HG02610 (cell line): ENCODE results near the gene PEAK1.
A peak's percentile ranks its signal among the peaks of the same experiment; 100 is the strongest.

Experiments used
- ATAC-seq: cut with Tn5 transposase; IDR thresholded peaks from one replicate; pipeline ENCODE4 v1.9.1; 2021; ENCODE audit warnings: mild to moderate bottlenecking, moderate library complexity; ENCODE audit not compliant: unreplicated experiment

PEAK1 gene

GRCh38 chr15:77419836-77420609, at the start of gene PEAK1:
PEAK1 (minus strand) TSS chr15:77420104; CDS start chr15:77181926, 238,178 bp downstream.
- peak; percentile 96 for ATAC-seq

DNA sequence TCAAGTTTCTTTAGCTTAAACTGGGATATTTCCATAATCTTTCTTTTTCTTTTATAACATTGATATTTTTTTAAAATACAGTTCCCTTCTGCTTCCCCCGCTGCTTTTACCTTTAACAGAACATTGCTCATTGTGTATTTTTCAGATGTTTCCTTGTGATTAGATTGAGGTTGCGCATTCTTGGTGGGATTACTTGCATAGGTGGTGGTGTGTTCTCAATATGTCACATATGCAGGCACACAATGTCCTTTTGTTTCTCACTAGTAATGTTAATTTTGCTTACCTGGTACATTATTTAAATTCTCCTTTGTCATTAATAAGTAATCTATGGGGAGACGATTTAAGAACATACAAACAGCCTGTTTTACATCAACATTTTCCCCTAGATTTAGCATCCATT, 49.0 kb upstream of the PEAK1 start:
- no peak for ATAC-seq

GRCh38 chr15:77466521-77466920, 46.6 kb upstream of the PEAK1 start:
- ATAC-seq = no peak

- no peak for ATAC-seq
Observed at GRCh38 chr15:77464129-77464865, 44.4 kb upstream of the PEAK1 start.

DNA sequence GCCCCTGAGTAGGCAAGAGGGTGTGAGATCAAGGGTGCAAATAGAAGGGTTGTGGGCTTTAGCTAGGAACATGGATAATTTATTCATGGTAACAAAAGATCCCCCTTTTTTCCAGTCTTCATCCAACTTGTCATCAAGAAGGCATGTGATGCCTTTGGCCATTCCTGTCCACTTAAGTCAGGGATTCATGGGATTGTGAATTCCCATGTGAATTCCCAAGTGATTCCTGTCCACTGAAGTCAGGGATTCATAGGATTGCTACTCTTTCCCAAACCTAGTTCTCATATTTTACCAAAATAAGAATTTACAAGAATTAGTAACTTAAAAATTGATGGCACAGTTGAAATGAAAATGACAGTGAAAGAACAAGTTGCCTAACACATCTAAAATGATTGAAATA, 41.6 kb upstream of the PEAK1 start:
- ATAC-seq = no peak

- no peak for ATAC-seq
Observed at GRCh38 chr15:77459031-77459430, 39.1 kb upstream of the PEAK1 start.

- no peak for ATAC-seq
Observed at GRCh38 chr15:77457905-77458265, 38.0 kb upstream of the PEAK1 start.

GRCh38 chr15:77457191-77457904, 37.4 kb upstream of the PEAK1 start:
- no peak for ATAC-seq

- no peak for ATAC-seq
Observed at GRCh38 chr15:77456746-77457145, 36.8 kb upstream of the PEAK1 start.

GRCh38 chr15:77455696-77456321, 35.9 kb upstream of the PEAK1 start:
- ATAC-seq = no peak

GRCh38 chr15:77454951-77455350, 35.0 kb upstream of the PEAK1 start:
- ATAC-seq = no peak

DNA sequence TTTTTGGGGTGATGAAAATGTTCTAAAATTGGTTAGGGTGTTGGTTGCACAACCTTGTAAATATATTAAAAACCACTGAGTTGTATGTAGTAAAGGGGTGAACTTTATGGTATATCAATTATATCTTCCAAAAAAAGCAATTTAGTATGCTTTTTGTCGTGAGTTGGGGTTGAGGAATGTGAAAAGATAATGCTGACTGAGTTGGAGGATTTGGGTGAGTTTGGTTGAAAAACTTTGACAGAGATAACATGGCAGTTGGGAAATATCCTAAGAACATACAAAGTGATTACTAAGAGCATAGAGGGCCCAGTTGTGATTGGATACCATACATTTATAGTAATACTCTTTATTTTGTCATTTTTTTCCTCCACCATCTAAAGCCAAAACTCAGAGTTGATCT, 34.4 kb upstream of the PEAK1 start:
- ATAC-seq = no peak

DNA sequence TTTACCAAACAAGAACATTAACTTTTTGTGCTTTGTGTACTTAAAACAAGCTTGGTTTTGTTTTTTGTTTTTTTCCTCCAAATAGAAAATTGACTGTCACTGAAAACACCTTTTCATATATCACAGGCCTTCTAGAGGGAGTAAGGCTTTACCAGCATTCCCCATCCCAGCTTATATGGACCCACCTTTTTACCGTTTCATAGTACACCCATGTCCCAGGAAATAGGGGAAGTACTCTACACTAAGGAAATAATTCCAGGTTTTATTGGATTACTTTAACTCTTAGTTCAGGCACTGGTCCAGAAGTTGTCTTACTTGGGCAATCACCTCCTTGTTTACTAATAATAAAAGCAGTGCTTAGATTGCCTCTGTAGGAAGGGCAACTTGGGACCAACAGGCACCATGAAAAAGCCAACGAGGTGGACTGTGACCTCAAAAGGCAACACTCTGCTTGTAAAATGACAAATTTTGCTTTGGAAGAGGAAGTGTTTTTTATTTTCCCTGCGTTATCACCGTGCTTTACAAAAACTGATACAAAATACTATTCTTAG, 27.0 kb upstream of the PEAK1 start:
- no peak for ATAC-seq

- peak; percentile 90 for ATAC-seq
Observed at GRCh38 chr15:77440378-77440999, 20.6 kb upstream of the PEAK1 start.

DNA sequence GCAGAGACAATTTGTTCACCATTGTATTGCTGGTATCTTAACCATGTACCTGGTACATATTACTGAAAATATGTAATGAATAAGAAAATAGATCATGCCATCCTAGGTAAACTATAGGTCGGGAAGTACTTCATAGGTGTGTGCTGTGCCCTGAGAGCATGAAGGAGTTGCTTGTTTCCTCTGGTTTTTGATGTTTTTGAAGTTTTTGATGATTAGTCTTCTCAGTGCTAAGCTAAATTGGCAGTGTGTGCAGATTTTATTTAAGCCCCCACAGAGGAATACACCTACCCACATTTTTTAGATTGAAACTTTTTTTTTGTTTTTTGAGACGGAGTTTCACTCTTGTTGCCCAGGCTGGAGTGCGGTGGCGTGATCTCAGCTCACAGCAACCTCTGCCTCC, 17.4 kb upstream of the PEAK1 start:
- ATAC-seq = no peak

GRCh38 chr15:77436822-77437221, 16.9 kb upstream of the PEAK1 start:
- ATAC-seq = no peak

GRCh38 chr15:77430652-77431051, 10.7 kb upstream of the PEAK1 start:
- ATAC-seq = no peak

- peak; percentile 60 for ATAC-seq
Observed at GRCh38 chr15:77430213-77430612, 10.3 kb upstream of the PEAK1 start.

DNA sequence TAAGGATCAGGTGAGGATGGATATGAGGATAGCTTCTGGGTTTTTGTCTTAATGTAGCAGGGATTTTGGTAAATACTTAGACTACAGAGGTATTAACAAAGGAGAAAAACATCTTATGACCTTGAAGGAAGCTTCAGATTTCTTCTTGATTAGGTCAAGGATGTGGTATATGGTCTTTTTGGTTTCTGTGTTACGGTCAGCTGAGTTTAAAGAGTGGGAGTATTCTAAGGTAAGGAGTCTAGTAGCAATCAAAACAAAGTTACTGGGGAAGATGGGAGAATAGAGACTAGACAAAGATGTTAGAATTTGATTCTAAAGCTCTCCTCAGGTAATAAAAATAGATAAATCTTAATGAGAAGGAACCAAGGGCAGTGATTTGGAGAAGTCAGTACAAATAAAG, 7.0 kb upstream of the PEAK1 start:
- no peak for ATAC-seq

GRCh38 chr15:77426377-77426776, 6.5 kb upstream of the PEAK1 start:
- no peak for ATAC-seq

DNA sequence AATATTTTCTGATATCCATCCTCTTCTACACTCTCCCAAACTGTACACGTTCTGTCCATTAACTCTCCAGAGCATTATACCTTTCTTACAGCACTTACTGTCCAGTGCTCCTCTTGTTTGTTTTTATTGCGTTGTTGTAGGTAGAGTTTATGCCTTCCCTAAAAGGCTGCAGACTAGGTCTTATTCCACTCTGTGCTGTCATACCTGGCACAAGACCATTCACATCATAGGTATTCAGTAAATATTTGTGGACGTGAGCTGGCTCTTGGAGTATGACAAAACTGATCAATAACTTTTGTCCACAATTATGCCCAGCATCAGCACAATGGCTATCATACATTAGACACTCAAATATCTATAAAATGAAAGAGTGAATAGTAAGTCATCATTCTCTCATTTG, 5.2 kb upstream of the PEAK1 start:
- ATAC-seq = no peak
